T follicular helper cell (primary cell): ENCODE results near the gene LPIN3.

Experiments
- DNase-seq: peaks from one replicate; pipeline ENCODE4 v3.0.0-alpha.2; 2020; ENCODE audit warnings: low read depth

LPIN3 gene

GRCh38 chr20:41366546-41367392, 26.1 kb downstream of the LPIN3 start, which contains the start of gene EMILIN3:
Gene EMILIN3, minus strand, starts transcription at chr20:41366818. Its CDS starts 184 bp downstream, at chr20:41366634.
- no peak for DNase-seq

- DNase-seq, result no peak
These were observed 26.7 kb downstream of the LPIN3 start for GRCh38 chr20:41367393-41367695.

GRCh38 chr20:41367956-41368355, 27.3 kb downstream of the LPIN3 start:
- DNase-seq, result no peak

GRCh38 chr20:41369673-41370072, 29.1 kb downstream of the LPIN3 start:
- no peak for DNase-seq

GRCh38 chr20:41370176-41370575, 29.6 kb downstream of the LPIN3 start:
- DNase-seq, result no peak

- no peak for DNase-seq
These were observed 30.8 kb downstream of the LPIN3 start for GRCh38 chr20:41371371-41371770.

- DNase-seq, result no peak
These were observed 32.7 kb downstream of the LPIN3 start for GRCh38 chr20:41373251-41373783.

- DNase-seq, result no peak
These were observed 33.6 kb downstream of the LPIN3 start for GRCh38 chr20:41373931-41374920.

GRCh38 chr20:41375846-41376245, 35.2 kb downstream of the LPIN3 start:
- DNase-seq, result no peak

GRCh38 chr20:41376349-41376748, 35.7 kb downstream of the LPIN3 start:
- no peak for DNase-seq

GRCh38 chr20:41377275-41377674, 36.7 kb downstream of the LPIN3 start:
- DNase-seq, result no peak

GRCh38 chr20:41379551-41379950, 38.9 kb downstream of the LPIN3 start:
- no peak for DNase-seq

GRCh38 chr20:41380551-41381193, 40.1 kb downstream of the LPIN3 start:
- no peak for DNase-seq

- no peak for DNase-seq
These were observed 42.2 kb downstream of the LPIN3 start for GRCh38 chr20:41382791-41383305.

GRCh38 chr20:41386502-41387427, 46.1 kb downstream of the LPIN3 start:
- no peak for DNase-seq

- no peak for DNase-seq
These were observed 46.8 kb downstream of the LPIN3 start for GRCh38 chr20:41387444-41387851.

GRCh38 chr20:41390889-41391288, 50.3 kb downstream of the LPIN3 start:
- no peak for DNase-seq

- DNase-seq, result no peak
These were observed 51.0 kb downstream of the LPIN3 start for GRCh38 chr20:41391587-41392001.

- DNase-seq, result no peak
These were observed 51.7 kb downstream of the LPIN3 start for GRCh38 chr20:41392295-41392694.

GRCh38 chr20:41392871-41393704, 52.5 kb downstream of the LPIN3 start:
- no peak for DNase-seq
